Measurements from ENCODE around the gene ZSWIM4.

Gene ZSWIM4

GRCh38 chr19:13756210-13756609, 39.0 kb upstream of the ZSWIM4 start:
- no peaks in the 10 kb centered on the region for H3K9me3 ChIP-seq (ENCODE audit: severe bottlenecking)
- ATAC-seq (ENCODE audit: low read depth) (no peak), DNase-seq (ENCODE audit: low spot score) (no peak)
- H3K4me3 ChIP-seq (ENCODE audit: severe bottlenecking) = no peak overlapping the region
- H3K27ac ChIP-seq (ENCODE audit: poor library complexity, severe bottlenecking) = no peak overlapping the region
- peaks cover 87% of the 10 kb centered on the region for H3K36me3 ChIP-seq (ENCODE audit: low read depth)
- no peaks in the 10 kb centered on the region for H3K27me3 ChIP-seq (ENCODE audit: insufficient read depth, poor library complexity, severe bottlenecking)
- no peak for TF ChIP-seq CTCF (IDR thresholded peaks at IDR 0.05; ENCODE audit: poor library complexity, severe bottlenecking)
- no peaks in the 10 kb centered on the region for H3K4me1 ChIP-seq (ENCODE audit: insufficient read depth, poor library complexity, severe bottlenecking)

- H3K9me3 ChIP-seq (ENCODE audit: severe bottlenecking) = no peaks in the 10 kb centered on the region
- no peaks in the 10 kb centered on the region for H3K4me1 ChIP-seq (ENCODE audit: insufficient read depth, poor library complexity, severe bottlenecking)
- no peaks in the 10 kb centered on the region for H3K27me3 ChIP-seq (ENCODE audit: insufficient read depth, poor library complexity, severe bottlenecking)
- ATAC-seq (ENCODE audit: low read depth) = no peak
- H3K27ac ChIP-seq (ENCODE audit: poor library complexity, severe bottlenecking) = no peak overlapping the region
- no peak for TF ChIP-seq CTCF (IDR thresholded peaks at IDR 0.05; ENCODE audit: poor library complexity, severe bottlenecking)
- H3K4me3 ChIP-seq (ENCODE audit: severe bottlenecking) = no peak overlapping the region
- H3K36me3 ChIP-seq (ENCODE audit: low read depth) = peaks cover 76% of the 10 kb centered on the region
- no peak for DNase-seq (ENCODE audit: low spot score)
Observed at GRCh38 chr19:13757805-13758772, 37.2 kb upstream of the ZSWIM4 start.

GRCh38 chr19:13758795-13759194, 36.4 kb upstream of the ZSWIM4 start:
- TF ChIP-seq CTCF (IDR thresholded peaks at IDR 0.05; ENCODE audit: poor library complexity, severe bottlenecking) = no peak
- ATAC-seq (ENCODE audit: low read depth) (no peak), DNase-seq (ENCODE audit: low spot score) (no peak)
- Histone ChIP-seq H3K27ac (ENCODE audit: poor library complexity, severe bottlenecking) (no peak overlapping the region), H3K4me3 (ENCODE audit: severe bottlenecking) (no peak overlapping the region), H3K4me1 (ENCODE audit: insufficient read depth, poor library complexity, severe bottlenecking) (no peaks in the 10 kb centered on the region), H3K27me3 (ENCODE audit: insufficient read depth, poor library complexity, severe bottlenecking) (no peaks in the 10 kb centered on the region), H3K36me3 (ENCODE audit: low read depth) (peaks cover 69% of the 10 kb centered on the region), H3K9me3 (ENCODE audit: severe bottlenecking) (no peaks in the 10 kb centered on the region)

GRCh38 chr19:13761423-13761822, 33.8 kb upstream of the ZSWIM4 start:
- Histone ChIP-seq H3K36me3 (ENCODE audit: low read depth) (peaks cover 49% of the 10 kb centered on the region), H3K27ac (ENCODE audit: poor library complexity, severe bottlenecking) (no peak overlapping the region), H3K4me3 (ENCODE audit: severe bottlenecking) (no peak overlapping the region), H3K9me3 (ENCODE audit: severe bottlenecking) (no peaks in the 10 kb centered on the region), H3K4me1 (ENCODE audit: insufficient read depth, poor library complexity, severe bottlenecking) (no peaks in the 10 kb centered on the region), H3K27me3 (ENCODE audit: insufficient read depth, poor library complexity, severe bottlenecking) (no peaks in the 10 kb centered on the region)
- DNase-seq (ENCODE audit: low spot score) (no peak), ATAC-seq (ENCODE audit: low read depth) (no peak)
- TF ChIP-seq CTCF (IDR thresholded peaks at IDR 0.05; ENCODE audit: poor library complexity, severe bottlenecking) = no peak

All from RWPE2 (cell line).